ENCODE data around the gene SEMA3C.
"Not testable (repeated sequence)": the region's sequence is repeated elsewhere in the genome, so short reads cannot be mapped to it uniquely, and the experiment has no call there.

Gene SEMA3C

GRCh38 chr7:80929619-80930018, 10.8 kb upstream of the SEMA3C start:
- no peak for DNase-seq

DNA sequence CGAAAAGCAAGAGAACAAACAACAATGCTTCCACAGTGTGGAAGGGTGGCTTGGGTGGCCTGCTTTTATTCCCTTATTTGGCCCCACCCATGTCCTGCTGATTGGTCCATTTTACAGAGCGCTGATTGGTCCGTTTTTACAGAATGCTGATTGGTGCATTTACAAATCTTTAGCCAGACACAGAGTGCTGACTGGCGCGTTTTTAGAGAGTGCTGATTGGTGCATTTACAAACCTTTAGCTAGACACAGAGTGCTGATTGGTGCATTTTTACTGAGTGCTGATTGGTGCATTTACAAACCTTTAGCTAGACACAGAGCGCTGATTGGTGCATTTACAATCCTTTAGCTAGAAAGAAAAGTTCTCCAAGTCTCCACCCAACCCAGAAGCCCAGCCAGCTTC, 8.1 kb upstream of the SEMA3C start:
- DNase-seq: not testable (repeated sequence)

DNA sequence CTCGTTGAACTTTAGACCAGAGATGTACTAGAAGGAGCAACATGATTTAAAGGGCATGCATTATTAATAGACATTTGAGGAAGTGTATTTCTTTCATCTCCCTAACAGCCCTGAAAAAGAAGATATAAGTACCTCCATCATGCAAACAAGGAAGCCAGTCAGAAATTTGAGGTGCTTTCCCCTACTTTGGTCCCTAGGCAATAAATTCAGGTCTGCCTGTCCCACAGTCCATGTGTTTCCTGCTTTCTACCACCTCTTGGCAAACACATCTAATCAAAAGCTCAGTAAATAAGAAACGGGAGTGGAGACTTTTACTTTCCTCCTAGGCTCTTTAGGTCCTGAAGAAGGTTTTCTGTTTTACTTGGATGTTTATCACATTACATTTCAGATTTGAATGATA, 5.2 kb upstream of the SEMA3C start:
- no peak for DNase-seq

- no peak for DNase-seq
These were observed 4.4 kb upstream of the SEMA3C start for GRCh38 chr7:80923211-80923612.

DNA sequence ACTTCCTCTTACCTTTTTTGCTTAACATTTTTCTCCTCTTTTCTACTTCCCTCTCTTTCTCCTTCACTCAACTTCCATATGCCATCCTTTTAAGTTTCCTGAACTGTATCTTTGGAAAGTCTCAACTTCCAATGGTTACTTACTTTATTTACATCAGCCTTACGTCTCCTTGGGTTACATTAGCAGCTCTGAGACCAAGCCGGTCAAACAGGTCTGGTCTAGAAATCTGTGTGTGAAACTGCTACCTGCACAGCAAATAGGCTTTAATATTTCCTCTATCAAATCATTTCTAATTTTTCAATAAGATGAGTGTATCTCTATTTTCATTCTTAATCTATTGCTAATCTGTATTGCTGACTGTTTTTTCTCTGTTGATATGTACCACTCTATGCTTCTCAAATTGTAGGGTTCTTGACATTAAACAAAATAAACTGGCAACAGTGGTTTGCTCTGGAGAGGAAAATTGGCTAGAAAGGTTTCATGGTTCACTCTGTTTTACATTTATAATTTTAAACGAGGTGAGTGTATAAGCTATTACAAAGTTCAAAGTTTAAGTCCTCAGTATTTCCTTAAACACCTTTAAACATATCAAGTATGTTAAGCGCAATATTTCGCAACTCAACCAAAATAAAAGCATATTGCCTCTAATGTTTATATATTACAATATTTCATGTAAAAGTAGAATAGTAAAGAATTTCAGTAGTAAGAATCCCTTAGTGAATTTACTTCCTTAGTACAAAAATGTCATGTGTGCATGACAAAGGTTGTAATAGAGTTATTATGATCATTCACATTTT, 3.6 kb upstream of the SEMA3C start:
- DNase-seq: no peak

GRCh38 chr7:80921130-80921529, 2.3 kb upstream of the SEMA3C start:
- DNase-seq: no peak

DNA sequence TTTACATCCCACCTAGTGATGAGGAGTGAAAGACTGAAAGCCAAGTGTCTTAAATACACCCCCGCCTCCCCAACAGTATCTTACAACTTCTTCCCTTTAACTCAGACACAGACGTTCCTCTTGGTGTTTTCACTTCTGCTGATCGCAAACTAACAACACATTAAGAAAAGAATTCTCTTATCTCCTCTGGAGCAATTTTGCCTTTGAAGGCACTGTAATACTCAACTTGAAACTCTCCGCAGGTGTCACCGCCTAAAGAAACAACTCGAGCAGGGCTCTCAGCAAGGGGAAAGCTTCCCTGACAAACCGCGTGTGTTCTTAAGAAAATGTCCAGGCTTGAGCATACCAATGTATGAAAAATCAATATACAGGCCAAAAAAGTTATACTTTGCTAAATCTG, 452 bp downstream of the SEMA3C start:
- peak in 2 of 56 donors; percentile 4 to 38 for DNase-seq

GRCh38 chr7:80916770-80917741, 1.8 kb downstream of the SEMA3C start:
- no peak for DNase-seq

DNA sequence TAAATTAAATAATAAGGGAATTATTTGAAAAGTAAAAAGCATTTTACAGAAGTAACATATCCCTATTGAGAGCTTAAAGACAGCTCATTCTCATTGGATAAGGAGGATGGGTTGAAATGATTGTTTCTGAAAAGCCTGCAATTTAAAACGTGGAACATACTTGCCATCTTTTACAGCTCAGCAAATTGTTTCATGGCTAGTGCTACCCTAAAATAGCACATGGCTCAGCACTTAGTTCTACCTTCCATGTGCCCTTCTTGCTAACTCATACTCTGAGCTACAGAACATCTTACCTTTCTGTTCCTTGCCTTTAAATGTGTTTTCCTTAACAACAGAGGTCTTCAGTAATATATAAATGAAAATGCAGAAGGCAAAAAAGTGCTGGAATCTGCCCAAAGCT, 8.6 kb downstream of the SEMA3C start:
- DNase-seq: no peak

GRCh38 chr7:80908360-80908797, 10.5 kb downstream of the SEMA3C start:
- DNase-seq: no peak

GRCh38 chr7:80907612-80908011, 11.2 kb downstream of the SEMA3C start:
- no peak for DNase-seq

GRCh38 chr7:80907141-80907601, 11.7 kb downstream of the SEMA3C start:
- DNase-seq: no peak

DNA sequence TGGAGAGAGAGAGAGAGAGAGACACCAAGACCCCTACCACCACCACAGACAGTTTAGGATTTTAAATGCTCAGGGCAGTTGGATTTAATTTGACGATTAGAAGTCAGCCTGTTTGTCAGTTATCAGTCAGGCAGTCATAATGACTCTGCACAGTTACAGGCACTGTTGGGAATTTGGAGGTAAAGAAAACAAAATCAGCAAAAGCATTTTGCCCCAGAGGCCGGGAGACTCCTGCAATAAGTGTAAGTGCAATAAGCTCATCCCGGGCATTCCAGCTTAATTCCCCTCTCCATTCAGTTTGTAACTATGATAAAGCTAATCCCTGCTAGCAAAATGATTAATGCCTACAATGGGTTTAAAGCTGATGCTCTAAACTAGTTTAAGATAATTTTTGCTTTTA, 13.5 kb downstream of the SEMA3C start:
- DNase-seq: no peak

DNA sequence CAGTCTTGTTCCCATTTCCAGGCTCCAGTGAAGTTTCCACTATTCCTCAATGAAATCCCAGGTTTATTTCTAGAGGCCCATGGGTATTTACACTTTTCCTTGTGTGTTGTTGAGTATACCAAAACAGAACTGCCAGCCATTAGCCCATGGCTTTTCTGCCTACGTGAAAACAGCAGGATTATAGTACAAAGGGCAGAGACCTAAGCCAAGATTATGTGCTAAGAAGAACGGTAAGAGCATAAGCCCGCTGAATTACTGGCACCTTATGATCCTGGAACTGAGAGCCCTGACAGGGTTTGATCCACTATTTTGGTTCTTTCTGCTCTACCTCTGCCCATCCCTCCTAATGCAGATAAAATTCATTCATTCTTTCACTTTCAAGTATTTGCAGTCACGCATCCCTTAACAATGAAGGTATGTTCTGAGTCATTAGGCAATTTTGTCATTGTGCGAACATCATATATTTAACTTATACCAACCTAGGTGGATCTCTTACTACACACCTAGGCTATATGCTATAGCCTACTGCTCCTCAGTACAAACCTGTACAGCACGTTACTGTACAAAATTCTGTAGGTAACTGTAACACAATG, 16.0 kb downstream of the SEMA3C start:
- DNase-seq: no peak

- no peak for DNase-seq
These were observed 16.8 kb downstream of the SEMA3C start for GRCh38 chr7:80902019-80902418.

DNA sequence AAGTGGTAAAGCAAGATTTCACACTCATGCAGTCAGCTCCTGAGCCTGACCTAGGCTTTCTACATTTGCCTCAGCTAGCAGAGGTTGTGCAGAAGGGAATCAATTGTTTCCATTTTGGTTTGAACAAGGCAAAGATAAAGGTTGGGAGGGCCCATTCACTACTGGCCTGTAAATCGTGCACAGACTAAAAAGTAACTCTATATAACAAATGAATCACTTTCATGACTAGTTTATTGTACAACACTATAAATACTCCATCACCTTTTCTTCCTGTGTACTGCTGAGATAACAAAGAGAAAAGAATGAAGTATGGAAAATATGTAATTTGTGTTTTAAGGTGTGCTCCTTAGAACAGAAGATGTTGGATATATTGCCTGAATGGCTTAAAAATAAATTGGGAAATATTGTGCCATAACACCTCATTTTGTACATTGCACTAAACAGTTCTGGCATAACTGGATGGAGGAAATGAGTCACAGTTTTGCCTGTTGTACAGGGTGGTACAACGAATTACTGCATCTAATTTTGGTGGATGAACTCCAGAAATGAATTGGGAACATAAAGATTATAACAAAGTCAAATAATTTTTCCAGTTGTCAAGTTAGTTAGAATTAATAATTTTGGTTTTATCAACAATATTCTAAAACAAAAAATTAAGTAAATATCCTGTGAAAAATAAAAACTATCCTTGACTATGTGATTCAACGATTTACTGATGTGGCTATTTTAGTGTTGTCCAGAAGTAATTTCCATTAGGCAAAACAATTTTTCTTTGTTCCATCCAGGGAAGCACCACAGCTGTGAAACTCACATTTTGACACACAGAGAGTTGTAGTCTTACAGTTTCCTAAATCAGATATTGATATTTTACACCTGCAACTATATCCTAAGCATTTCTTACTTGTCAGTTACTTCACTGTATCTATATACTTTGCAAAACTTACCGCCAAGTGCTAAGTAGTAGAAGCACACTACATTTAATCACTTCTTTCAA, 18.0 kb downstream of the SEMA3C start:
- DNase-seq: no peak

- no peak for DNase-seq
These were observed 21.8 kb downstream of the SEMA3C start for GRCh38 chr7:80896906-80897598.

DNA sequence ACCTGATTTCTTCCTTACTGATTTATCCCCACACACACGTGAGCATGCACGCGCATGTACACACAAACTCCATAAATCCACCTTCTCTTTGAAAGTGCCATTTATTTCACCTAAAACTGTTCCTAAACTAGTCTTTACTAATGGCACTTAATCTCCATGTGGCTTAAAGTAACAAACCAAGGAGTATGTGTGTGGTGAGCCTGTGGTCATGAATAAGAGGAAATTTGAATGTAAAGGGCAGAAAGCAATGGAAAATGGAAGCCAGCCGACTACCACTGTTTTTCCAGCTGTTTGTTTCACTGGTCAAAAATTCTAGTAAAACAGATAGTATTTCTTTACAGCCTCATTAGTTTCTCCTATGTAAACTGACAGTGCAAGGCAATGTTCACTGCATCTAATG, 23.8 kb downstream of the SEMA3C start:
- DNase-seq: no peak

DNA sequence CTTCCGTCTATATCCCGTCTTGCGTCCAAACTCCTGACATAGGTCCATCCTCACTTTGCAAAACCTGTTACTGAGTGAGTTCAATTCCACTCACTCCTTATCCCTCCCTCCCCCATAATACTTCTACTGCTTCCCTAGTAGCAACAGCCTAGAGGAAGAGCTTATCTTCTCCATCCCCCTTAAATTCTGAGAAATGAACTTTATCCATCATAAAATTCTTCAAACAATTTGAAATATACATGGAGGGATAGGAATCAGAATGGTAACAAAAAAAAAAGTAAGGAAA, 27.6 kb downstream of the SEMA3C start:
- no peak for DNase-seq
